ENCODE measurements around the gene SSR3. TPM values are rescaled to one million over a fixed set of nuclear protein-coding genes. Genes with fewer than 3 reads are reported as not detected.
A peak's percentile ranks its signal among the peaks of the same experiment; 100 is the strongest.

Gene SSR3
- total RNA-seq, 1 experiment from 2014 or later = 177 TPM

- no peak for TF ChIP-seq REST (IDR thresholded peaks at IDR 0.05; ENCODE audit: low read depth)
Measured at GRCh38 chr3:156536524-156537316, 18.2 kb downstream of the SSR3 start (continued).

GRCh38 chr3:156535798-156536197, 19.1 kb downstream of the SSR3 start:
- H3K27ac ChIP-seq (ENCODE audit: low read depth, low read length) = no peak overlapping the region
- peaks cover 4 to 9% of the 10 kb centered on the region in 2 experiments; a peak in 1 of 4 replicates for H3K36me3 ChIP-seq (ENCODE audit: control insufficient read depth in 1 of 2, insufficient read depth in 2 of 2, low read length in 2 of 2)
- ATAC-seq = no peak; the same call in 1 of the 2 replicates
- H3K27me3 ChIP-seq (ENCODE audit: insufficient read depth, low read length) = no peaks in the 10 kb centered on the region
- H3K9me2 ChIP-seq (ENCODE audit: insufficient read depth) = no peaks in the 10 kb centered on the region
- ChIA-PET RAD21 (ENCODE audit: low non-redundant PET in 1 of 2, low total read pairs in 2 of 2, uncharacterized antibody in 2 of 2, unreplicated experiment in 2 of 2) (interaction anchor here in 1 of 2 experiments (0.6 kb wide), 1 partner anchor 602 kb away, joined by 4 read pairs; no protein-coding TSS in a partner anchor), CTCF (interaction anchor here (1.0 to 1.3 kb wide), 5 partner anchors 19 to 602 kb away, joined by 3 to 5 read pairs (median 5); partner anchors contain the start of gene SSR3), POLR2A (interaction anchor here (1.0 kb wide), 1 partner anchor 10 kb away, joined by 3 read pairs; no protein-coding TSS in a partner anchor)
- H3K4me2 ChIP-seq (ENCODE audit: low read length) = peak overlapping the region; percentile 22
- H3K4me3 ChIP-seq (replicated peaks in 1 of 2; ENCODE audit: low read depth in 1 of 2, low read length in 2 of 2) = no peak overlapping the region
- no peak overlapping the region for H3K9ac ChIP-seq (ENCODE audit: low read length)
- BruUV-seq (replicated peaks) = no TSS peak
- H3K9me3 ChIP-seq (ENCODE audit: control insufficient read depth in 1 of 2, insufficient read depth in 1 of 2, low read depth in 1 of 2, low read length in 2 of 2) = no peaks in the 10 kb centered on the region
- no peak overlapping the region for H2AFZ ChIP-seq (ENCODE audit: low read depth, low read length, poor library complexity, severe bottlenecking)
- DNase-seq (ENCODE audit: low read depth, low spot score) = no peak
- H4K20me1 ChIP-seq (ENCODE audit: insufficient read depth) = peaks cover 6% of the 10 kb centered on the region; the same call in 1 of the 2 replicates
- no peaks in the 10 kb centered on the region for H3K79me2 ChIP-seq (ENCODE audit: insufficient read depth, low read length)
- intact Hi-C loops (cut with micrococcal nuclease) = no loop called here
- peaks cover 4 to 15% of the 10 kb centered on the region in 2 experiments; a peak in 2 of 4 replicates for H3K4me1 ChIP-seq (ENCODE audit: control insufficient read depth in 1 of 2, insufficient read depth in 2 of 2, low read length in 2 of 2)
- no peak for TF ChIP-seq POLR2AphosphoS5 (IDR thresholded peaks at IDR 0.05; ENCODE audit: low read depth, low read length)
- TF ChIP-seq RAD21 (IDR thresholded peaks at IDR 0.05; ENCODE audit: low read depth) = no peak
- TF ChIP-seq ATF3 (IDR thresholded peaks at IDR 0.05) = no peak
- no peak for TF ChIP-seq JUND (IDR thresholded peaks at IDR 0.05)
- no peak for TF ChIP-seq CTCF (IDR thresholded peaks at IDR 0.05 in 2 of 3, conservative IDR thresholded peaks at IDR 0.05 in 1 of 3; ENCODE audit: borderline replicate concordance in 1 of 3, insufficient read depth in 1 of 3, low read depth in 2 of 3, low read length in 2 of 3)
- no peak for TF ChIP-seq MAX (IDR thresholded peaks at IDR 0.05)
- no peak for TF ChIP-seq EGR1 (IDR thresholded peaks at IDR 0.05; ENCODE audit: low read depth)
- TF ChIP-seq ZBTB33 (IDR thresholded peaks at IDR 0.05; ENCODE audit: extremely low read depth, insufficient replicate concordance, low read length) = no peak
- TF ChIP-seq SIN3A (IDR thresholded peaks at IDR 0.05; ENCODE audit: low read depth) = no peak
- no peak for TF ChIP-seq ZNF274 (IDR thresholded peaks at IDR 0.05; ENCODE audit: low read depth, low read length)
- no peak for TF ChIP-seq ZFX (IDR thresholded peaks at IDR 0.05)
- TF ChIP-seq POLR2A (IDR thresholded peaks at IDR 0.05; ENCODE audit: borderline replicate concordance, extremely low read depth, insufficient read depth, insufficient read length) = no peak
- TF ChIP-seq SP1 (IDR thresholded peaks at IDR 0.05; ENCODE audit: low read depth) = no peak
- TF ChIP-seq TCF7L2 (IDR thresholded peaks at IDR 0.05; ENCODE audit: borderline replicate concordance, extremely low read depth, insufficient read depth, insufficient read length) = no peak
- no peak for TF ChIP-seq CEBPB (IDR thresholded peaks at IDR 0.05; ENCODE audit: low read depth)

All from HCT116 (cell line).